B cell (primary cell): ENCODE data around the gene ENDOV. TPM values are rescaled to one million over a fixed set of nuclear protein-coding genes. Genes with fewer than 3 reads are reported as not detected.

Experiments used
- ATAC-seq: fragments of 200-7000 bp; cut with Tn5 transposase; one replicate; pipeline ENCODE4 v1.10.0; 2021; ENCODE audit warnings: low read depth, mild to moderate bottlenecking, moderate number of reproducible peaks, moderate library complexity
- CTCF ChIA-PET: fragments of 350-600 bp; sonication (Branson Sonifier 250); formaldehyde crosslinking; loops from one replicate; lab custom pipeline; 2021; ENCODE audit warnings: antibody characterized with exemption, inconsistent platforms; lab: Charles Lee
- POLR2A ChIA-PET: fragments of 350-600 bp; sonication (Branson Sonifier 250); formaldehyde crosslinking; loops from one replicate; lab custom pipeline; 2021; ENCODE audit warnings: antibody characterized with exemption; lab: Charles Lee
- DNase-seq: peaks from one replicate; pipeline ENCODE4 v3.0.0; 2013
- H2AFZ ChIP-seq: 2 replicates; pipeline ENCODE4 v1.6.1; 2012; ENCODE audit warnings: mild to moderate bottlenecking, low read depth, low read length; ENCODE audit not compliant: insufficient read depth, poor library complexity, severe bottlenecking
- H3K27ac ChIP-seq, 2 donors: 1 replicate in 1 of 2; 2 replicates in 1 of 2; pipeline ENCODE4 v1.5.1; 2012 to 2013; ENCODE audit warnings: low read length in 2 of 2, mild to moderate bottlenecking in 2 of 2, moderate library complexity in 1 of 2
- H3K27me3 ChIP-seq, 4 experiments: fragments of 200-600 bp in 1 of 4; sonication (generic) in 1 of 4; replicated peaks in 1 of 4; 1 replicate in 2 of 4; 2 replicates in 2 of 4; pipeline versions ENCODE4 v1.6.1 to v1.7.0; 2013 to 2016; ENCODE audit warnings: low read length in 3 of 4, mild to moderate bottlenecking in 2 of 4, mixed read lengths in 1 of 4, moderate library complexity in 1 of 4; ENCODE audit not compliant: insufficient read depth in 4 of 4, control insufficient read depth in 3 of 4; ENCODE audit errors: control extremely low read depth in 1 of 4
- H3K36me3 ChIP-seq, 2 experiments: replicated peaks in 1 of 2; 1 replicate in 1 of 2; 2 replicates in 1 of 2; pipeline versions ENCODE4 v1.6.1 to v1.7.1; 2013; ENCODE audit warnings: low read length in 1 of 2; ENCODE audit not compliant: insufficient read depth in 2 of 2, control insufficient read depth in 1 of 2; ENCODE audit errors: control extremely low read depth in 1 of 2, extremely low read depth in 1 of 2
- H3K4me1 ChIP-seq, 2 donors: fragments of 200-600 bp in 1 of 2; sonication (generic) in 1 of 2; 1 replicate in 1 of 2; 2 replicates in 1 of 2; pipeline versions ENCODE4 v1.5.1 to v1.6.1; 2013 to 2017; ENCODE audit warnings: low read length in 2 of 2; ENCODE audit not compliant: control insufficient read depth in 2 of 2, insufficient read depth in 2 of 2
- H3K4me2 ChIP-seq: replicated peaks from 2 replicates; pipeline ENCODE3; 2012; ENCODE audit warnings: mild to moderate bottlenecking, low read depth, low read length; ENCODE audit not compliant: poor library complexity, severe bottlenecking
- H3K4me3 ChIP-seq, 5 experiments: fragments of 200-600 bp in 1 of 5; sonication (generic) in 1 of 5; 1 replicate in 3 of 5; 2 replicates in 2 of 5; pipeline versions ENCODE4 v1.5.1 to v1.7.0; 2011 to 2016; ENCODE audit warnings: low read length in 4 of 5, mild to moderate bottlenecking in 4 of 5, low read depth in 2 of 5, control low read depth in 1 of 5, moderate library complexity in 1 of 5; ENCODE audit not compliant: insufficient read depth in 1 of 5; ENCODE audit errors: control extremely low read depth in 1 of 5, extremely low read depth in 1 of 5
- H3K79me2 ChIP-seq: fragments of 200-600 bp; sonication (generic); one replicate; pipeline ENCODE4 v1.6.0; 2016; ENCODE audit warnings: low read length; ENCODE audit not compliant: control insufficient read depth, insufficient read depth
- H3K9ac ChIP-seq: fragments of 200-600 bp; sonication (generic); 2 replicates; pipeline ENCODE4 v1.6.1; 2017; ENCODE audit warnings: mild to moderate bottlenecking, low read length, moderate library complexity
- H3K9me3 ChIP-seq, 3 donors: one replicate each; pipeline versions ENCODE4 v1.6.1 to v1.7.1; 2013; ENCODE audit warnings: low read length in 2 of 3; ENCODE audit not compliant: control insufficient read depth in 2 of 3, insufficient read depth in 1 of 3; ENCODE audit errors: control extremely low read depth in 1 of 3
- H4K20me1 ChIP-seq: 2 replicates; pipeline ENCODE4 v1.6.0; 2012; ENCODE audit warnings: mild to moderate bottlenecking, low read length; ENCODE audit not compliant: insufficient read depth, control insufficient read depth, poor library complexity, severe bottlenecking
- H3K27ac Mint-ChIP-seq: one replicate; pipeline ENCODE4 v1.8.0; 2021; ENCODE audit warnings: mixed read lengths
- H3K27me3 Mint-ChIP-seq: one replicate; pipeline ENCODE4 v1.8.0; 2021; ENCODE audit warnings: mixed read lengths
- H3K4me1 Mint-ChIP-seq: one replicate; pipeline ENCODE4 v1.8.0; 2021; ENCODE audit warnings: mixed read lengths
- H3K4me3 Mint-ChIP-seq: one replicate; pipeline ENCODE4 v1.8.0; 2021; ENCODE audit warnings: mixed read lengths
- H3K9me3 Mint-ChIP-seq: one replicate; pipeline ENCODE4 v1.8.0; 2022; ENCODE audit warnings: mixed read lengths; ENCODE audit not compliant: insufficient read depth
- CTCF ChIP-seq: fragments of 200-600 bp; IDR thresholded peaks from one replicate; pipeline ENCODE4 v1.8.0; 2022; ENCODE audit warnings: antibody characterized with exemption, mild to moderate bottlenecking
- EZH2 ChIP-seq: IDR thresholded peaks from 2 replicates; pipeline ENCODE4 v1.6.1; 2012; ENCODE audit warnings: borderline replicate concordance, low read depth, mild to moderate bottlenecking, moderate library complexity, low read length; ENCODE audit not compliant: insufficient read depth, poor library complexity, severe bottlenecking
- WGBS: methylation state at CpG from one replicate; pipeline ENCODE4 v1.1.5; 2013; ENCODE audit warnings: missing lambda C conversion rate; ENCODE audit not compliant: insufficient coverage; 5-methylcytosine and 5-hydroxymethylcytosine counted together
- intact Hi-C: fragments of 100-400 bp; cut with micrococcal nuclease; formaldehyde crosslinking; loops from one replicate; pipeline ENCODE4 v1.10.0; 2022
- polyA plus RNA-seq: library from polyadenylated mRNA; depleted of rRNA; stranded (reverse); fragments of >200 nt; gene quantifications from 2 replicates; pipeline ENCODE4 v1.2.3, GENCODE V29; 2012
- total RNA-seq, 2 donors: library from RNA; stranded (reverse); fragments of 120-200 nt in 1 of 2; gene quantifications; 1 replicate in 1 of 2; 2 replicates in 1 of 2; pipeline versions ENCODE4 v1.2.3 to v1.2.4, GENCODE V29; 2013 to 2022

Gene ENDOV
- total and polyA plus RNA-seq, 2 donors (not counting 1 experiment from before 2014, with no cell fraction given): 25.3 to 49.5 TPM

DNA sequence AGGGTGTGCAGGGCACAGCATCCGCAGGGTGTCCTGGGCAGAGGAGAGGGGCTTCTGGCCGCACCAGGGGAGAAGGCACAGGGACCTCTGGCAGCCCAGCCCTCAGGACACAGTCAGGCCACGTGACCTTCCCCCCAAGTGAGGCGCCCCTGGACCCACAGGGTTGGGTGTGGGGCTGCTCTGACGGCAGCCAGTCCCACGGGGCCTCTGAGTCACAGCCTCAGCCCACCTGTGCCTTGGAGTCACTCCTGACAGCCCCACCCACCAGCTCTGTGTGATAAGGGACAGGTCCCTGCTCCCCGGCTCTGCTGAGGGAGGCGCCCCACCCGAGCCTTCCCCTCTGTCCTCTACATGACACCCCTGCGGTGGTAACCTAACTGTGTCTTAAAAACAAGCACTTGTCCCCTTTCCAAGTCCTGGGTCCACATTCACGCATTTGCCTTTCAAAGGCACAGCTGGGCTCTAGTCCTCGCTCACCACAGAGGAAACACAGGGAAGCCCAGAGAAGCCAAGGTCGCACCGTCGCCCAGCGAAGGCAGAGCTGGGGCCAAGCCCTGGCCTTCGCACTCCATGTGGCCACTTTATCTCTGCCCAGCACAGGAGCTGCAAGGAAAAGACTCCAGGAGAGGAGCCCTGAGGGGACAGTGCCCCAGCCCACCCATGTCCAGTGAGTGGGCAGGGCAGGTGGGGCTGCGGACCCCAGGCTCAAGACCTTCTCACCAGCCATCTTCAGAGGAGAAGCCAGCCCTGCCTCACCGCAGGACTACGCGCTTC lies 66.5 kb downstream of the ENDOV start:
- CTCF ChIA-PET: no interaction called here
- no peak overlapping the region for H3K4me2 ChIP-seq
- no peak for DNase-seq
- Mint-ChIP-seq H3K4me3 (no peak overlapping the region), H3K9me3 (no peaks in the 10 kb centered on the region), H3K4me1 (peaks cover 13% of the 10 kb centered on the region), H3K27me3 (peaks cover 50% of the 10 kb centered on the region), H3K27ac (no peak overlapping the region)
- peaks cover 30% of the 10 kb centered on the region in 2 donors for H3K4me1 ChIP-seq
- H3K4me3 ChIP-seq: no peak overlapping the region
- intact Hi-C loops: no loop called here
- POLR2A ChIA-PET: no interaction called here
- H3K27ac ChIP-seq: no peak overlapping the region
- no peak for ATAC-seq
- H3K9me3 ChIP-seq: peaks cover 0 to 15% (median 0%) of the 10 kb centered on the region in 3 donors
- peaks cover 0 to 50% (median 16%) of the 10 kb centered on the region in 4 experiments for H3K27me3 ChIP-seq
- 41% methylated on average over 21 of the region's 21 CpGs for WGBS
- no peak overlapping the region for H3K9ac ChIP-seq
- TF ChIP-seq CTCF (no peak), EZH2 (no peak)
- no peaks in the 10 kb centered on the region for H3K79me2 ChIP-seq
- H3K36me3 ChIP-seq: no peaks in the 10 kb centered on the region
- H2AFZ ChIP-seq: no peak overlapping the region
- no peaks in the 10 kb centered on the region for H4K20me1 ChIP-seq

DNA sequence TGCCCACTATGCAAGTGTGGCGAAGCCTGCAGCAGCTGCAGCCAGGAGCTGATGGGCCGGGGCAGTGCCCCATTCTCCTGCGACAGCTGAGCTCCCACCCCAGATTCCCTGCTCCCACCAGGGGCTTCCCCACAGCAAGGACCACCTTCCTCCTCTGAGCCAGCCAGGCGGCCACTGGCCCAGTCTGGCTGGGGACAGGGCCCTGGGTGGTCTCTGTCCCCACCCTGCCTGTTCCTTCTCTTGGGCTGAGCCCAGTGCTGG lies 67.0 kb downstream of the ENDOV start:
- no peak for TF ChIP-seq EZH2
- TF ChIP-seq CTCF: no peak
- H4K20me1 ChIP-seq: no peaks in the 10 kb centered on the region
- ATAC-seq: no peak

More for the DNA sequence above, 67.0 kb downstream of the ENDOV start:
- Histone ChIP-seq H3K27me3 (peaks cover 0 to 52% (median 17%) of the 10 kb centered on the region in 4 experiments), H3K4me1 (peaks cover 26 to 27% of the 10 kb centered on the region in 2 donors), H3K36me3 (no peaks in the 10 kb centered on the region), H3K79me2 (no peaks in the 10 kb centered on the region), H3K4me3 (no peak overlapping the region), H3K9ac (no peak overlapping the region), H3K4me2 (no peak overlapping the region), H3K9me3 (peaks cover 0 to 16% (median 0%) of the 10 kb centered on the region in 3 donors), H2AFZ (no peak overlapping the region), H3K27ac (no peak overlapping the region)
- peaks cover 50% of the 10 kb centered on the region for H3K27me3 Mint-ChIP-seq
- DNase-seq: no peak
- no peak overlapping the region for H3K4me3 Mint-ChIP-seq
- peaks cover 13% of the 10 kb centered on the region for H3K4me1 Mint-ChIP-seq
- no peak overlapping the region for H3K27ac Mint-ChIP-seq
- 60% methylated on average over 4 of the region's 4 CpGs for WGBS
- intact Hi-C loops: no loop called here
- H3K9me3 Mint-ChIP-seq: no peaks in the 10 kb centered on the region
- ChIA-PET POLR2A (no interaction called here), CTCF (no interaction called here)
